NCI-H2081 (cell line): Measurements from ENCODE around the gene WDHD1.
"Not testable (repeated sequence)": the region's sequence is repeated elsewhere in the genome, so short reads cannot be mapped to it uniquely, and the experiment has no call there.

Experiments
- DNase-seq, 2 experiments: peaks; one replicate each; lab custom pipeline; 2025; lab: John Stamatoyannopoulos, UW

The WDHD1 gene

DNA sequence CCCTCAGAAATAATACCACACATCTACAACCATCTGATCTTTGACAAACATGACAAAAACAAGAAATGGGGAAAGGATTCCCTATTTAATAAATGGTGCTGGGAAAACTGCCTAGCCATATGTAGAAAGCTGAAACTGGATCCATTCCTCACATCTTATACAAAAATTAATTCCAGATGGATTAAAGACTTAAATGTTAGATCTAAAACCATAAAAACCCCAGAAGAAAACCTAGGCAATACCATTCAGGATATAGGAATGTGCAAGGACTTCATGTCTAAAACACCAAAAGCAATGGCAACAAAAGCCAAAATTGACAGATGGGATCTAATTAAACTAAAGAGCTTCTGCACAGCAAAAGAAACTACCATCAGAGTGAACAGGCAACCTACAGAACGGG, 74.1 kb downstream of the WDHD1 start:
- DNase-seq: not testable (repeated sequence)

DNA sequence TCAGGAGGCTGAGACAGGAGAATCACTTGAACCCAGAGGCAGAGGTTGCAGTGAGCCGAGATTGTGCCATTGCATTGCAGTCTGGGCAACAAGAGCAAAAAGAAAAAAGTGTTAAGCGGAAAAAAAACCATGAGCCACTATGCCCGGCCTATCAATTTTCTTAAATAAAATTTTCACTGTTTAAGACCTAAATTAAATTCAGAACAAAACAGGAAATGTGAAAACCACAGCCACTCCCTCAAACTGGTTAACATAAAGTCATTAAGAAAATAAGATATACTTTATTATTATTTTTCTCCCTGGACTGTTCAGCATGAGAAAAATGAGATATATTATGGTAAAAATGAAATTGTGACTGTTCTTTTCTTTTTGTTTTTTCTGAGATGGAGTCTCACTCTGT, 79.7 kb downstream of the WDHD1 start:
- no peak for DNase-seq

DNA sequence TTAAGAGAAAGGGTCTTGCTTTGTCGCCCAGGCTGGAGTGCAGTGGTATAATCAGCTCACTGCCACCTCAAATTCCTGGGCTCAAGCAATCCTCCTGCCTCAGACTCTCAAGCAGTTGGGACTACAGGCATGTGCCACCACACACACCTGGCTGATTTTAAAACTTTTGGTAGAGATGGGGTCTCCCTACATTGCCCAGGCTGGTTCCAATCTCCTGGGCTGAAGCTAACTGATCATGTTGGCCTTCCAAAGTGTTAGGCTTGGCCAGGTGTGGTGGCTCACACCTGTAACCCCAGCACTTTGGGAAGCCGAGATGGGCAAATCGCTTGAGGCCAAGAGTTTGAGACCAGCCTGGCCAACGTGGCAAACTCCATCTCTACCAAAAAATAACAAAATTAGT, 80.4 kb downstream of the WDHD1 start:
- DNase-seq: no peak

DNA sequence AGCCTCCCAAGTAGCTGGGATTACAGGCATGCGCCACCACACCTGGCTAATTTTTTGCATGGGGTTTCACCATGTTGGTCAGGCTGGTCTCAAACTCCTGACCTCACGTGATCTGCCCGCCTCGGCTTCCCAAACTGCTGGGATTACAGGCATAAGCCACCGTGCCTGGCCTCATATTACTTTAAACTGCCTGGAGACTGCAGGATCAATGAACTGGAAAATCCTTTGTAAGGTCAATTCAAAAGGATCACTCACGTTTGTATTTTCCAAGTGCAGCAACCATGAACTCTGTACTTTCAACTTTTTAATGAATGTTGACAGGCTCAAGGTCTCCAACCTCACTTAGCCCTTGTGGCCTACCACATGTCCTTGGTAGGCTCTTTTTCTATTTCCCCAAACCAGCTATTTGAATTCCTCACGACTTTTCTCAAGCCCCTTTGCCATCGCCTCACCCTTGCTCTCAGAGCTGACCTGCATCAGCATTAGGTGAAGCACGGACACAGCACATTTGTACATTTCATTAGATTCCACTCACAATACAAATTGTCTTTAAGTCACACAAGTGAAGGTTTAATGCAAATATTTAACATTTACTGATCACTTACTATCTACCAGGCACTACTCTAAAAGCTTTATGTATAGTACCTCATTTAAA, 82.0 kb downstream of the WDHD1 start:
- DNase-seq: no peak

DNA sequence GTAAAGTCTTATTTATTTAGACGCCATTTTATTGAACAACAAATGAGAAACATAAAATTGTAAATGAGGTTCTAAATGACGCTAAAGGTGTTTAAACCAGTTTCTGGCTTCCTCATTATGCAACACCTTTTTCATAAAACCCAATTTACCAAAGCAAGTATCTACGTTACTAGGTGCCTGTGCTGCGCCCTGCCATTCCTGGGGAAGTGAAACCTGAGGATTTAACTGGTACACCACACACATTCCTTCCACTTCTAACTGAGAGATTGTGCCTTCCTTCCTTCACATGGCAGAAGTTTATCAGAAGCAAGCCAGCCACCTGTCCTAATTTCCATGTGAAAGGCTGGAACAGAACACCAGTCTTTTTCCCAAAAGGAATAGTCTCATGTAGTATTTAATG, 84.0 kb downstream of the WDHD1 start:
- no peak for DNase-seq

DNA sequence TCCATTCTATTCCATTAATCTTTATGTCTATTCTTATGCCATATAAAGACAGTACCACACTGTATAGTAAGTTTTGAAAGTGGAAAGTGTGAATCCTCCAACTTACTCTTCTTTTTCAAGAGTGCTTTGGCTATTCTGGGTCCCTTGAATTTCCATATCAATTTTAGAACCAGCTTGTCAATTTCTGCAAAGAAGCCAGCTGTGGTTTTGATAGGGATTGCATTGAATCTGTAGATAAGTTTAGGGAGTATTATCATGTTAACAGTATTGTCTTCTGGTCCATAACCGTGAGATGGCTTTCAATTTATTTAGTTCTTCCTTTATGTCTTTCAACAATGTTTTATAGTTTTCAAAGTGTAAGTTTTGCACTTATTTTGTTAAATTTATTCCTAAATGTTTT, 90.1 kb downstream of the WDHD1 start:
- DNase-seq: no peak

DNA sequence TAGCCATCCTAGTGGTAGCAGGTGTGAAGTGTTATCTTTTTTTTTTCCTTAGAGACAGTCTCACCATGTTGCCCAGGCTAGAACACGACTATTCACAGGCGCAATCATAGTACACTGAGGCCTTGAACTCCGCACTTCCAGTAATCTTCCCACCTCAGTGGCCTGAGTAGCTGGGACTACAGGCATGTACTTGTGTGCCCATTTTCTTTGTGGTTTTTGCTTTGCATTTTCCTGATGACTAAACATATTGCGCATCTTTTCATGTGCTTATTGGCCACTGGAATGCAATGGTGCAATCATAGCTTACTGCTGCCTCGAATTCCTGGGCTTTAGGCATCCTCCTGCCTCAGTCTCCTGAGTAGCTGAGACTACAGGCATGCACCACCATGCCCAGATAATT, 90.9 kb downstream of the WDHD1 start:
- DNase-seq: no peak

DNA sequence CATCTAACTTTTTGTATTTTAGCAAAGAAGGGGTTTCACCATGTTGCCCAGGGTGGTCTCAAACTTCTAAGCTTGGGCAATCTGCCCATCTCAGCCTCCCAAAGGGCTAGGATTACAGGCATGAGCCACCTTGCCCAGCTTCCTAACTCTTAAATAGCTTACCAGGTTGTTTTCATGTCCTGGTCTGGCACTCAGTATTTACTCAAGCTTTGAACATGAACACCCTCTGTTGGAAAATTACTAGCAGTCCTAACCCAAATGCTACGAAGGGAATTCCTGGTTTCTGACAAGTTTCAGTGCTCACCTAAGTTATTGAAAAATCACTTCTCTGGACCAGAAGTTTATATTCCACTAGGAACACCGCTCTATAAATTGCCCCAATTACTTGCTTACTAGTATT, 91.8 kb downstream of the WDHD1 start:
- DNase-seq: no peak

DNA sequence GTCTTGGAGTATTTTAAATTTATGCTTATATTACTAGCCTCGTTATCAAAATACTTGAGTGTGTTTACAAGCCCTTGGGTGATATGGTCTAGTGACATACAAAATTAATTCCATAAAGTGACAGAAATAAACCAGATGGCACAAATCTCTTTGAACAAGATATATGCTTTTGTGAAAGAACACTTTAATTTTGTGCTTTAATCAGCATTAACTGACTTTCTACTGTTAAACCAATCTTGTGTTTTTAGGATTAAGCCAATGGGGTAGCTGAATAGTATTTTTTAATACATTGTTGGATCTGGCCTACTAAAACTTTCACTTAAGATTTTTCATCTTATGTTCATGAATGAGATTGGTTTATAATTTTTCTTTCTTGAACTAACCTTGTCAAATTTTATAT, 93.9 kb downstream of the WDHD1 start:
- DNase-seq: no peak

DNA sequence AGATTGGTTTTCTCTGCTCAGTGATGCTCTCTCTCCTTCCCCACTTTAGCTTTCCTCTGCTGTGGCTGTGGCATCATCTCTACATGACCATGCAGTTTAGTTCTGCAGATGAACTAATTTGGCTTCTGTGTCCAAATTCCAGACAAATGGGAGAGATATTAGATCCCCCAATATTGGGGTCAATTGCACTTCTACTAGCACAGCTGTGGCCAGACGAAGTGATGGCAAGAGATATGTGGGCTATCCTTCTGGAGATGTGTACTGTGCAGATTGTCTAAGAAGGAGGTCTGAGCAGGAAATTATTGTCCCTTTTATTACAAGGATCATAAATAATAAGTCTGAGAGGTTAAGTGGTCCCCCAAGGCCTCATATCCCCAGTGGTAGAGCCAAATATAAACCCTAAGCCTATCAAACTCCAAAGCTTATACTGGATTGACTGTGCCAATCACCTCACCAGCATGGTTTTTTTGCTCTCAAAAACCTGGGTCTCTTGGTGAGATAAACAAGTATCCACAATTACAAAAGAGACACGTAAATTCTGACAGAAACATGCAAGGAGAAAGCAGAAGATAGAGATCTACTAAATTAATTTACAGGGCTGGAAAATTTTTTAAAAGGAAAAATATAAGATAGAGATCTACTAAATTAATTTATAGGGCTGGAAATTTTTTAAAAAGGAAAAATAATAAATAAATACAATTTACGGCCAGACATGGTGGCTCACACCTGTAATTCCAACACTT, 95.1 kb downstream of the WDHD1 start:
- DNase-seq: no peak

DNA sequence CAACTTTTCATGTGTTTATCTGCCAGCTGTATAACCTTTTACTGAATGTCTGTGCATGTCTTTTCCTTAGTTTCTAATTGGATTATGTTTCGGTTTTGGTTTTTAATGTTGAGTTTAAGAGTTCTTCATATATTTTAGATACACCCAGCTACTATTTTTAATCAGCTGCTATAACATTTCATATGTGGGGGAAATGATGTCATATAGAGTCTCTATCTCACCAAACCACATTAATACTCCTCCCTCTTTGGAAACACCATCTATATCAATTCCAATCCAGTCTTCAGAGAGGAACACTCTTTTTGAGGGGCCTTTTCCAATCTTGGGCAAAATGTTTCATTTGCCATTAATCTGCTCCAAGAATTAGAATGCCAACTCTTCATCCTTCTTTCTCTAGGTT, 95.8 kb downstream of the WDHD1 start:
- DNase-seq: no peak

DNA sequence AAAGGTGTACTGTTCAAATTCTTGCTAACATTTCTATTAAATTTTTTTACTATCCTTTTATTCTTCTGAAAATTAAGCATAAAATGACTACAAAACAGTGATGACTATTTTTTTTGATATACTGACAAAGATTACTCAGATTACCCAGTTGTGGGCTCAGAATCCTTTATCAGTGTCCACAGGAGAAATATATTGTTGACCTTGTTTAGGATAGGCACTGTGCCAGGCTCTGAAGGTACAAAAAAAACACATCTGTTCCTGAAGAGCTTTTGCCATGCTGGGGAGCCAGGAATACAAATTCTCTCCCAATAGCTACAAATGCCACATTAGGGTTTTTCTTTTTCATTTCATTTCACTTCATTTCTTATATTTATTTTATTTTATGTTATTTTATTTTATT, 97.3 kb downstream of the WDHD1 start:
- peak; percentile 8 to 39 for DNase-seq

DNA sequence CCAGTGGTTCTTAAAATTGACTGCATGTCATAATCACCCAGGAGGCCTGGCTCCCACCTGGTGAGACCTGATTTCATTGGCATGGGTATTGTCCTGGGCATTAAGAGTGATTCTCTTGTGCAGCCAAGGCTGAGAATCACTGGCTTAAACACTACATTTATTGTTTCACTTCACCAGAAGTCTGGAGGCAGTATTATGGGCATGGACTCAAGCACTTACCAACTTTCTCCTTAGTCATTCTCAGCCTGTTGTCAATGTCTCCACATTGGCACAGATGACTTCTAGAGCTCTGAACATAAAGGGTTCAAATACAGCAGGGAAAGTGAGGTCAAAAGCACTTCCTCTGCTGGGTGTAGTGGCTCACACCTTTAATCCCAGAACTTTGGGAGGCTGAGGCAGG, 98.7 kb downstream of the WDHD1 start:
- DNase-seq: no peak

DNA sequence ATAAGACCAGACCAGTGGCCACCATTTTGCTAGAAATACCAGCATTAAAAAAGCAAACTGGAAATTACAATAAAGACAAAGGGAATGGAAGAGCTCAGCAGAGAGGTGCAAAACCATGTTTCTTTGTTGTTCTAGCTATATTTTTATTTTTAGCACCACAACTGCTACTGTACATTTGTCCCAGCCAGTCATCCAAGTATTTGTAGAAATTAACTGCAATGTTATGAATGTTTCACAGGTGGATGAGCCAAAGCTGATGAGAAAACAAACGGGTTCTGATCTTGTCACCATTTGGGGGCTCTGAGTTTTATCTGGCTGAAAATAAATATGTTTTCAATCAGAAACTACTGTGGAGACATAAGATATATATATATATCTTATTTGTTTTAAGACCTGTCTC, 99.3 kb downstream of the WDHD1 start:
- DNase-seq: no peak

DNA sequence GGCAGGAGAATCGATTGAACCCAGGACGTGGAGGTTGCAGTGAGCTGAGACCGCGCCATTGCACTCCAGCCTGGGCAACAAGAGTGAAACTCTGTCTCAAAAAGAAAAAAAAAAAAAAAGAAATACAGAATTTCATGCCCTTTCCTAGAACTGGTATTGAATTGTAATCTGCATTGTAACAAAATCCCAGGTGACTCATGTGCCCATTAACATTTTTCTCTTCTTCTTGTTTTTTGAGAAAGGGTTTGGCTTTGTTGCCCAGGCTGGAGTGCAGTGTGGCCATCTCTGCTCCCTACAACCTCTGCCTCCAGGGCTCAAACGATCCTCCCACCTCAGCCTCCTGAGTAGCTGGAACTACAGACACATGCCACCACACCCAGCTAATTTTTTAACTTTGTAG, 100.3 kb downstream of the WDHD1 start:
- DNase-seq: not testable (repeated sequence)

DNA sequence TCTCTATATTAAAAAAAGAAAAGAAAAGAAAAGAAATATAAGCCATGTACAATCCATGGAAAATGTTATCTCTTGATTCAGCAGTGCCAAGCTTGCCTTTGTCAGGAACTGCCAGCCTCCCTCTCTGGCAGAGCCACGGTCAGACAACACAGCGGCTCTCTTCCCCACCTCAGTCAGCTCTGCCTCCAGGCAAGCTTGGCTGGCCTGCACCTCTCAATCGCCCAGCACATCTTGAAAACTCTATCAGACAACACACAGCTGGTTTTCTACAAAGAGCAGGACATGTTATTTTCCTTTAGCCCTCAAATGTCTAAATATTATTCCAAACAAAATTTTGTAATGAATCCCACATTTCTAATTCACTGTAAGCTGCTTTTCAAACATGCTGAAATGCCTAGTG, 104.3 kb downstream of the WDHD1 start:
- DNase-seq: peak in 1 of 2 experiments; percentile 16

DNA sequence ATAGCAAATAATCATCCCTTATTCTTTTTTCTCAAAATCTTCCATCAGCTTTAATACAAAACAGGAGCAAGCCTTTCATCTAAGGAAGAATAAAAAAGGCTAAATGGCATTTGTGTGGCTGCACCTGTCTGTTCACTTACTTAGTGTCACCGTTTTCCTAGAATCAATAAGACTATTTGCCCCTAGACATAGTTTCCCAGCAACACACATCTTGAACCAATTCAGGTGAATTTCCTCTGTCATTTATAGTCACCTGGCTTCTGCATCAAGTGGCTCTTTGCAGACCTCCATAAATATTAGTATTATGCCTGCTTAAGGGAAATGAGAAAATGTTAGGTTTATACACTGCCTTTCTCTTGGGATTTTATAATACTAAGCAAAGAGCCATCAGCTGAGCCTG, 106.8 kb downstream of the WDHD1 start:
- DNase-seq: peak; percentile 36 to 76

DNA sequence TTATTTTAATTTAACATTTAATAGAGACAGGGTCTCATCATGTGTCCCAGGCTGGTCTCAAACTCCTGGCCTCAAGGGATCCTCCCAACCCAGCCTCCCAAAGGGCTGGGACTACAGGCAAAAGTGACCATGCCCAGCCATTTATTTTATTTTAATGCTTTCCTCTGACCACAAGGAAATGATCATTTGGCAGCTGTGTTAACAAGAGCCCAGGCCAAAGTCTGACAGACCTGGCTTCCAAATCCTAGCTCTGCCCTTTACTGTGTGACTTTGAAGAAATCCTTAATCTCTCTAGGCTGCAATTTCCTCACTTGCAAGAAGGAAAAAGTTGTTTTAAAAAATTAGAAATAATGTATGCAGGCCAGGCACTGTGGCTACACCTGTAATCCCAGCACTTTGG, 107.6 kb downstream of the WDHD1 start:
- DNase-seq: no peak

DNA sequence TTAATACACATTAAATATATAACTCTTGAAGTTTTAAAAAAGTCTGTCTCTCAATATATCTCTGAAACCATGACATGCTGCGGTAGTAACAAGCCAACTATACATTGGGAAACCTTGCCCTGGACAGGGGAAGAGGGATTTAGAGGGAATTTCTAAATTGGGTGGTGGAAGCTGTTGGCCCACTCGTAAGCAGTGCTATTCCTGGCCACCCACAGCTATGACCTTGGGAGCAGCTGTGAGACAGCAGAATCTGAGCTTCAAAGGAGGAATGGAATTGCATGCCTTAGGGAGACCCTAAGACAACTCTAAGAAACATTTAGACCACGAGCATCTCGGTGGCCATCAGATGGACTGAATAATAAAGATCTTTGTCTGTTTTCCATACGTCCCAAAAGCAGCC, 108.5 kb downstream of the WDHD1 start:
- no peak for DNase-seq

DNA sequence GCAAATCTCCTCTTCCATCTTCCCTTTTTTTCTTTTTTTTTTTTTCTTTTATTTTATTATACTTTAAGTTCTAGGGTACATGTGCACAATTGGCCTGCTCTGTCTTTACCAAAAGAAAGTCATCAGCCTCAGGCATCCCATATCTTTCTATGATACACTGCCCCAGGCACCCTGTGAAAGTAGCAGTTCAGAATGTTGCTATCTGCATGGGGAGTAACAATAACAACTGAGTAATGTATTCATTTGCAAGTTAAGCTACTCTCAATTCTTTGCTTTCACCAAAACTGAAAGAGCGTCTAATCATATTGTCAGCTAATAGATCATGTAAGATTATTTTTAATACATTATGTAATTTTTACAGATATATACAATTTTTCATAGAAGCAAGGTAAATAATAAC, 110.8 kb downstream of the WDHD1 start:
- DNase-seq: no peak

DNA sequence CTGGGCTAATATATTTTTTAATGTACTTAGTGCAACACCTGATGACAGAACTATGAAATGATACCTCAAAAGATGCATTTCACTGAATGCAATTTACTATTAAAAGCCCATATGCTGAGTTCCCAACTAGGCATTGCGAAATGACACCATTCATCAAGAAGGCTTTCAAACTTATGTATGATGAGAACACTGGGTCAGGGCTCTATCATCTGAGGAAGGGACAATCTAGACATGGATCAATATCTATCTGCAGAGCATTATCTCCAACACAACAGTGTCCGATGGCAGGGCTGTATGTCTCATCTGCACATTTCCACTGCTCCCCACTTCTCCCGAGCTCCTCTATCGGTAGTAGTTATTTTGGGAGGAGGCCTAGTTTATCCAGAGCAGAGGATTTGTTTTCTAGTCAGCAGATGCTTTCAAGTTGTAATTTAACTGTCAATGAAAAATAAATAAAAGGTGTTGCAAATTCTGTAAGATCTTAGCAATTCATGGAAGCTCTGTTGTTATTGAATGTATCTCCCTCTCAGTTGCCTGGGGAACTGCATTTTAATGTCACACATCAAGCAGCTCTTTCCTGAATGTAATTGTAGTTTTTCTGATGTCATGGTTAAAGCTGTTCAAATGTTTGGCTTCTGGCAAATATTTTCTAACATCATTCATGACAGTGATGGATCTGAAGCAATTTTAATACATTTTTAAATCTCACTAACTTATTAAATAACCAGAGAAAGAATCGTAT, 116.9 kb downstream of the WDHD1 start:
- DNase-seq: peak in 1 of 2 experiments; percentile 42

DNA sequence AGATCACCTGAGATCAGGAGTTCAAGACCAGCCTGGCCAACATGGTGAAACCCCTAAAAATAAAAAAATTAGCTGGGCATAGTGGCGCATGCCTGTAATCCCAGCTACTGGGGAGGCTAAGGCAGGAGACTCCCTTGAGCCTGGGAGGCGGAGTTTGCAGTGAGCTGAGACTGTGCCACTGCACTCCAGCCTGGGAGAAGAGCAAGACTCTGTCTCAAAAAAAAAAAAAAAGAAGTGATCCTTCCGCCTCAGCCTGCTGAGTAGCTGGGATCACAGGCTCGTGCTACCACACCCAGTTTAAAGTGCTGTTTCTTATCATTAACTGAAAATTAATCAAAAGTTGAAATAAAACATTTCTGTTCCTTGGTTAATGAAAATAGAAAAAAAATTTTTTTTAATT, 117.9 kb downstream of the WDHD1 start:
- not testable (repeated sequence) for DNase-seq

DNA sequence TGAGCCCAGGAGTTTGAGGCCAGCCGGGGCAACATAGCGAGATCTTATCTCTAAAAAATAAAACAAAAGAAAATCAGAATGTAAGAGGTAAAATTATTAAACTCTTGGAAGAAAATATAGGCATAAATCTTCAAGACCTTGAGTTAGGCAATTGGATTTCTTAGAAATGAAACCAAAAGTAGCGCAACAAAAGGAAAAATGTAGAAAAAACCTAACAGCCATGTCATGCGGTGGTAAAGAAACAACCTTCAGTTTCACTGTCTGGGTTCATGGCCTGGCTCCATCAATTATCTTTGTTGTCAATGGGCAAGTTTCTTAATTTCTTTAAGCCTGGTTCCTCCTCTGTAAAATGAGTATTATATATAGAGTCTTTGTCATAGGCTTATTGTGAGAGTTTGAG, 118.7 kb downstream of the WDHD1 start:
- no peak for DNase-seq
